22Rv1 (cell line): ENCODE measurements around the gene FCHSD2.

ENCODE experiments used
- CTCF ChIP-seq: fragments of 450-650 bp; IDR thresholded peaks from 2 replicates; pipeline ENCODE4 v1.5.1; 2017; ENCODE audit warnings: mild to moderate bottlenecking
- ZFX ChIP-seq: fragments of 450-650 bp; IDR thresholded peaks from 2 replicates; pipeline ENCODE4 v1.6.1; 2017; ENCODE audit warnings: antibody characterized with exemption, borderline replicate concordance

DNA sequence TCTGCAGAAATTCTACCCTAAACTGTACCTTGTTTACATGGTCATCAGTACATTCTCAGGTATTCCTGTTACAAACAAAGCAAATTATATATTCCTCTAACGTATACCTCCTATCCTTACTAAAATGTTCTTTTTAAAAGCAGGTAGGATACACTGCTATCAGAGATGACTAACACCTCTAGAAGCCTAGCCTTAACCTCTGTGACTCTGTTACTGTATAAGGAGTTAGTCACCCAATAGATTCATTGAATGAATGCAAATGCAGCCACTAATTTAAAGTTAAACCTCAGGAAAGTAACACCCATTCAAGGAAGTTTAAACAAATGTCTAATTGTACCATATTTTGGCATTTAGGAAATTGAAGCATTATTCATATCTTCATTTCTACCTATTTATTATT, 82.2 kb downstream of the FCHSD2 start:
- no peak for TF ChIP-seq CTCF
- TF ChIP-seq ZFX: no peak
